Adrenal gland (tissue), 12 donors: ENCODE results near the gene USP7. TPM values are rescaled to one million over a fixed set of nuclear protein-coding genes. Genes with fewer than 3 reads are reported as not detected.

Source experiments
- DNase-seq, 7 donors: peaks; one replicate each; pipeline ENCODE4 v3.0.0-alpha.2; 2019 to 2020
- H3K27ac ChIP-seq, 5 donors: fragments of 200-600 bp; sonication (generic) in 4 of 5; 1 replicate in 3 of 5; 2 replicates in 2 of 5; pipeline versions ENCODE4 v1.5.1 to v1.8.0; 2016 to 2020; ENCODE audit warnings: mild to moderate bottlenecking in 1 of 5
- H3K27me3 ChIP-seq: fragments of 200-600 bp; 2 replicates; pipeline ENCODE4 v1.8.0; 2021
- H3K36me3 ChIP-seq, 2 donors: fragments of 200-600 bp; replicated peaks in 1 of 2; 1 replicate in 1 of 2; 2 replicates in 1 of 2; pipeline versions ENCODE4 v1.5.1 to v1.8.0; 2018 to 2022
- H3K4me1 ChIP-seq, 2 donors: fragments of 200-600 bp; replicated peaks in 1 of 2; 1 replicate in 1 of 2; 2 replicates in 1 of 2; pipeline versions ENCODE4 v1.5.1 to v1.8.0; 2018 to 2021
- H3K4me3 ChIP-seq, 4 donors: fragments of 200-600 bp; sonication (generic) in 3 of 4; one replicate each; pipeline ENCODE4 v1.5.1; 2016 to 2018
- H3K9me3 ChIP-seq, 3 donors: fragments of 200-600 bp; sonication (generic) in 1 of 3; replicated peaks in 1 of 3; 1 replicate in 2 of 3; 2 replicates in 1 of 3; pipeline versions ENCODE4 v1.5.1 to v1.8.0; 2016 to 2021
- POLR2A ChIP-seq, 2 donors: fragments of 450-650 bp; IDR thresholded peaks; one replicate each; pipeline ENCODE4 v1.6.1; 2017; ENCODE audit warnings: antibody characterized with exemption in 2 of 2, mild to moderate bottlenecking in 2 of 2, moderate library complexity in 1 of 2
- WGBS, 4 donors: extraction: QIAGEN DNeasy Blood & Tissue Kit in 2 of 4; methylation state at CpG; one replicate each; pipeline versions ENCODE4 v1.1.5 to v1.1.7; 2013 to 2017; 5-methylcytosine and 5-hydroxymethylcytosine counted together
- intact Hi-C, 2 donors: fragments of 100-400 bp; cut with DNase I; formaldehyde crosslinking; loops; one replicate each; pipeline versions ENCODE4 v1.14.1 to v1.15.0; 2022 to 2023
- polyA plus RNA-seq, 3 donors: library from polyadenylated mRNA; stranded (reverse); fragments of 200-250 nt in 2 of 3; fragments of 350-450 nt in 1 of 3; fragmentation: Illumina TruSeq in 1 of 3; extraction: RNeasy Lipid Tissue Mini Kit (QIAGEN cat#74804) in 1 of 3; gene quantifications; one replicate each; pipeline ENCODE4 v1.2.3, GENCODE V29; 2013 to 2014
- total RNA-seq, 9 donors: library from RNA; depleted of rRNA in 4 of 9; stranded (reverse); fragments of >200 nt in 4 of 9; fragments of 120-200 nt in 1 of 9; fragmentation: NEBNext Ultra II Directional in 1 of 9; extraction: Animal tissue kit (Norgen Biotek cat#: 25700) in 1 of 9; gene quantifications; one replicate each; pipeline versions ENCODE4 v1.1.0 to v1.2.4, GENCODE V29; 2013 to 2023
- TF ChIP-seq, protein P1 (sequence below), 6 experiments: fragments of 450-650 bp in 4 of 6; fragments of 200-600 bp in 2 of 6; sonication (generic) in 1 of 6; IDR thresholded peaks; 1 replicate in 5 of 6; 2 replicates in 1 of 6; pipeline versions ENCODE4 v1.5.1 to v1.8.0; 2016 to 2021; ENCODE audit warnings: antibody characterized with exemption in 6 of 6, mild to moderate bottlenecking in 2 of 6, moderate library complexity in 1 of 6
- donor health status: healthy with polysubstance abuse.
- donor health status: Bipolar disorder and iron deficiency.
- donor health status: DM: yes; HTN: yes; CAD: no.
- donor health status: DM: no; HTN: no; CAD: no.
- donor health status: DM: no; HTN: no; CAD: no.
- donor health status: DM: yes; HTN: yes; CAD: no.

Gene USP7
- total and polyA plus RNA-seq, 12 donors, result 23.7 to 121 (median 68.2) TPM

DNA sequence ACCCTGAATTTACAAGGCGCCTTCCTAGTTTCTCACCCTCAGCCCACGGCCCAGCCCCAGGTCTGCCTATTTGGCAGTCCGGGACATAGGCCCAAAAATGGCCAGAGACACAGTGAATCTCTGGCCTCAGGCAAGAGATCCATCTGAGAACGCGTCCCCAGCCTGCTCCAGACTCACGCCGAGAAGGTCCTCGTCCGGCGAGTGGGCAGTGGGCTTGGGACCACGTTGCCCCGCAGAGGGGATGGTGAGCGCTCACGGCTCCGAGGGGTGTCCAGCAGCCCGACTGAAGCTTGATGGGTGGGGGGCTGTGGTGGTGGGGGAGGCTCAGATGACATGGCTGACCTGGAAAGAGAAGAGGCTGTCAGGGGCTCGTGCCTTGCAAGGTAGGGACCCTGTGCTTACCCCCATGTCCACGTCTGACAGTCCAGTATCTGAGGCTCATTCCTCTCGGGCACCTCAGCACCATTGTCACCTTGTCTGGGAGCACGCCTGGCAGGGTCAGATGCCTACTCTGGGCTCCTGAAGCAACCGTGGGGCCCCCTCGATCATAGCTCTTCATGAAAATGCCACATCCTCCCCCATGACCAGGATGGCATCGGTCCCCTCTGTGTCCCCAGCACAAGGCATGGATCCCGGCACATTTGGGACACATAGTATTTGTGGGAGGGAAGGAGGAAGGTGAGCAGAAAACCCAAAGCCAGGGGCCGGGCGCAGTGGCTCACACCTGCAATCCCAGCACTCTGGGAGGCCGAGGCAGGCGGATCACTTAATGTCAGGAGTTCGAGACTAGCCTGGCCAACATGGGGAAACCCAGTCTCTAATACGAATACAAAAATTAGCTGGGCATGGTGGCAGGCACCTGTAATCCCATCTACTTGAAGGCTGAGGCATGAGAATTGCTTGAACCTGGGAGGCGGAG, 104.5 kb downstream of the USP7 start:
- H3K27ac ChIP-seq, result peak overlapping the region; percentile 53 to 91 (median 80)
- H3K4me3 ChIP-seq, result peak overlapping the region in 1 of 4 donors; percentile 13
- peaks cover 0 to 44% of the 10 kb centered on the region in 2 donors for H3K36me3 ChIP-seq
- WGBS, 4 donors, result 90 to 93% (median 92%) methylated on average over 14 to 31 of the region's 31 CpGs
- no peak for TF ChIP-seq POLR2A (IDR thresholded peaks at IDR 0.05)
- TF ChIP-seq, protein P1, sequence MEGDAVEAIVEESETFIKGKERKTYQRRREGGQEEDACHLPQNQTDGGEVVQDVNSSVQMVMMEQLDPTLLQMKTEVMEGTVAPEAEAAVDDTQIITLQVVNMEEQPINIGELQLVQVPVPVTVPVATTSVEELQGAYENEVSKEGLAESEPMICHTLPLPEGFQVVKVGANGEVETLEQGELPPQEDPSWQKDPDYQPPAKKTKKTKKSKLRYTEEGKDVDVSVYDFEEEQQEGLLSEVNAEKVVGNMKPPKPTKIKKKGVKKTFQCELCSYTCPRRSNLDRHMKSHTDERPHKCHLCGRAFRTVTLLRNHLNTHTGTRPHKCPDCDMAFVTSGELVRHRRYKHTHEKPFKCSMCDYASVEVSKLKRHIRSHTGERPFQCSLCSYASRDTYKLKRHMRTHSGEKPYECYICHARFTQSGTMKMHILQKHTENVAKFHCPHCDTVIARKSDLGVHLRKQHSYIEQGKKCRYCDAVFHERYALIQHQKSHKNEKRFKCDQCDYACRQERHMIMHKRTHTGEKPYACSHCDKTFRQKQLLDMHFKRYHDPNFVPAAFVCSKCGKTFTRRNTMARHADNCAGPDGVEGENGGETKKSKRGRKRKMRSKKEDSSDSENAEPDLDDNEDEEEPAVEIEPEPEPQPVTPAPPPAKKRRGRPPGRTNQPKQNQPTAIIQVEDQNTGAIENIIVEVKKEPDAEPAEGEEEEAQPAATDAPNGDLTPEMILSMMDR (IDR thresholded peaks at IDR 0.05), result no peak
- H3K27me3 ChIP-seq, result no peaks in the 10 kb centered on the region
- no peaks in the 10 kb centered on the region for H3K9me3 ChIP-seq
- peak in 3 of 7 donors; percentile 14 to 36 (median 17) for DNase-seq
- intact Hi-C loops, result no loop called here
- H3K4me1 ChIP-seq, result peaks cover 52 to 56% of the 10 kb centered on the region in 2 donors

DNA sequence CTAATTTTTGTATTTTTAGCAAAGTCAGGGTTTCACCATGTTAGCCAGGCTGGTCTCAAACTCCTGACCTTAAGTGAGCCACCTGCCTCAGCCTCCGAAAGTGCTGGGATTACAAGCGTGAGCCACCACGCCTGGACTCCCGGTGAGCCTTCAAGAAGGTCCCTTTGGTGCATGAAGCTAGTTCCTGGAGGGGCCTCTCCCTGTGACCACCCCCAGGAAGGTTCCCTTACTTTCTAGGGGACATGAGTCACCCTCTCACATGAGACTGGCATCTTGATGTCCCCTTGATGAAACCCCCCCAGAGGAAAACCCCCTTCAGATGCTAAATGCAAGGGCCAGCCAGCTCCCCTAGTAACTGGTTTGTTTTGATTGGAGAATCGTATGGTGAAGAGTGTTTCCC, 107.7 kb downstream of the USP7 start:
- no peaks in the 10 kb centered on the region for H3K9me3 ChIP-seq
- peak overlapping the region in 1 of 5 donors; percentile 63 for H3K27ac ChIP-seq
- peaks cover 19 to 28% of the 10 kb centered on the region in 2 donors for H3K4me1 ChIP-seq
- no peaks in the 10 kb centered on the region for H3K27me3 ChIP-seq
- TF ChIP-seq, protein P1 (IDR thresholded peaks at IDR 0.05), result no peak
- TF ChIP-seq POLR2A (IDR thresholded peaks at IDR 0.05), result no peak
- H3K36me3 ChIP-seq, result peaks cover 0 to 64% of the 10 kb centered on the region in 2 donors
- DNase-seq, result peak in 1 of 7 donors; percentile 4
- WGBS, 4 donors, result 50 to 76% (median 60%) methylated on average over 3 to 5 of the region's 5 CpGs
- intact Hi-C loops, result no loop called here
- H3K4me3 ChIP-seq, result no peak overlapping the region

DNA sequence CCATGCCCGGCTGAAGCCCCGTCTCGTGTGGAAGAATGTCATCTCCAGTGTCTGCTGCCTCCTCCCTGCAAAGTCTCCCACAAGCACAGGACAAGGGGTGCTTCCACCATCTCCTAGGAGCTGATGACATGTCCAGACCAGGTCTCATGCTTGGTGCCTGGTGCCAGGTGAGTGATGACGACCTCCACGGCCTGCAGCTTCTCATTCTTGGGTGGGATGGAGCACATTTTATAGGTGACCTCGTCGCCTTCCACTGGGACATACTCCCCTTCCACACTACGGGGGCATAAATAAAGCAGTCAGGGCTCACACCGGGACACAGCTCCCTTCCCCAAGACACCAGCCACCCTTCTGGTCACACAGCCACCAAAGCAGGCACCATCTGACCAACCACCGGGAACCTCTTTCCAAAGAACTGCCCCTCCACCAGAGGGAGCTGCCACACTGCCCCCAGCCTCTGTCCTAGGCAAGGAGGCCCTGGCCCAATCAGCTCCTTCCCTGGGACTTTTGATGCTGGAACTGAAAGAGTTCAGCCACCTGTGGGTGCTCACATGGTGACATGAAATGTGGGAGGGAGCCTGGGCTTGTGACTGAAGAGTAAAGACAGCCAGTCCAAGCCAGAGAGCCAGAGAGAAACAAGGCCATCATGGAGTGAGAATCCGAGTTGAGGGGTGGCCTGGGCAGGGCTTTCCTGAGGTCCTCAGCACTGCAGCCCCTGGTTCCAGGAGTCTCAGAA, 108.5 kb downstream of the USP7 start:
- Histone ChIP-seq H3K36me3 (peaks cover 0 to 64% of the 10 kb centered on the region in 2 donors), H3K4me3 (no peak overlapping the region), H3K27ac (peak overlapping the region in 1 of 5 donors; percentile 46), H3K9me3 (no peaks in the 10 kb centered on the region), H3K27me3 (no peaks in the 10 kb centered on the region), H3K4me1 (peaks cover 18 to 28% of the 10 kb centered on the region in 2 donors)
- whole genome bisulfite sequencing, 4 donors, result 91 to 95% (median 92%) methylated on average over 6 to 11 of the region's 11 CpGs
- no peak for DNase-seq
- intact Hi-C loops, result no loop called here
- TF ChIP-seq, protein P1 (IDR thresholded peaks at IDR 0.05), result peak in 1 of 6 experiments; percentile 13
- no peak for TF ChIP-seq POLR2A (IDR thresholded peaks at IDR 0.05)
